Transverse colon (tissue), 4 donors: ENCODE results near the gene TJP3. TPM values are rescaled to one million over a fixed set of nuclear protein-coding genes. Genes with fewer than 3 reads are reported as not detected.
"Not testable (repeated sequence)": the region's sequence is repeated elsewhere in the genome, so short reads cannot be mapped to it uniquely, and the experiment has no call there.

Experiments
- DNase-seq: peaks from one replicate; pipeline ENCODE4 v3.0.0-alpha.2; 2019
- H3K27ac ChIP-seq, 4 donors: fragments of 200-600 bp; sonication (generic); 2 replicates each; pipeline ENCODE4 v1.5.1; 2016 to 2018; ENCODE audit warnings: inconsistent platforms in 4 of 4
- H3K27me3 ChIP-seq: fragments of 200-600 bp; sonication (generic); 2 replicates; pipeline ENCODE4 v1.5.1; 2017; ENCODE audit warnings: inconsistent platforms
- H3K36me3 ChIP-seq, 4 donors: fragments of 200-600 bp; sonication (generic); 2 replicates each; pipeline ENCODE4 v1.5.1; 2017 to 2019; ENCODE audit warnings: inconsistent platforms in 4 of 4
- H3K4me1 ChIP-seq, 4 donors: fragments of 200-600 bp; sonication (generic); 2 replicates each; pipeline ENCODE4 v1.5.1; 2017 to 2020; ENCODE audit warnings: inconsistent platforms in 4 of 4
- H3K4me3 ChIP-seq, 4 donors: fragments of 200-600 bp; sonication (generic); 1 replicate in 1 of 4; 2 replicates in 3 of 4; pipeline versions ENCODE4 v1.5.1 to v1.6.1; 2017 to 2019; ENCODE audit warnings: inconsistent platforms in 4 of 4
- H3K9me3 ChIP-seq, 2 donors: fragments of 200-600 bp; sonication (generic); 2 replicates each; pipeline ENCODE4 v1.5.1; 2017 to 2019; ENCODE audit warnings: inconsistent platforms in 2 of 2
- EP300 ChIP-seq: sonication (generic); formaldehyde crosslinking; IDR thresholded peaks from one replicate; pipeline ENCODE4 v1.6.1; 2017; ENCODE audit warnings: antibody characterized with exemption, low read depth
- POLR2A ChIP-seq: fragments of 450-650 bp; IDR thresholded peaks from one replicate; pipeline ENCODE4 v1.6.1; 2016; ENCODE audit warnings: antibody characterized with exemption, mild to moderate bottlenecking, moderate library complexity
- POLR2AphosphoS5 ChIP-seq, 3 donors: sonication (generic); formaldehyde crosslinking; IDR thresholded peaks; one replicate each; pipeline ENCODE4 v1.6.1; 2016; ENCODE audit warnings: antibody characterized with exemption in 3 of 3
- WGBS, 2 donors: methylation state at CpG; one replicate each; pipeline ENCODE4 v1.1.5; 2018; ENCODE audit warnings: low coverage in 1 of 2; 5-methylcytosine and 5-hydroxymethylcytosine counted together
- in situ Hi-C, 4 donors: fragments of 200-750 bp; cut with MboI; loops; one replicate each; pipeline versions ENCODE4 v1.15.0 to v1.15.1; 2017; ENCODE audit warnings: low sequenced_read_pairs in 3 of 4, low pct_ligation_motif_present in 1 of 4, low pct_unique_long_range_greater_than_20kb in 1 of 4
- intact Hi-C: fragments of 100-400 bp; cut with DNase I; formaldehyde crosslinking; loops from one replicate; pipeline ENCODE4 v1.15.1; 2023; ENCODE audit warnings: low total_unique reads
- total RNA-seq, 4 donors: library from RNA; depleted of rRNA; stranded (reverse); fragments of >200 nt; gene quantifications; one replicate each; pipeline ENCODE4 v1.1.0, GENCODE V29; 2016
- TF ChIP-seq, protein P1 (sequence below), 5 experiments: fragments of 200-600 bp in 3 of 5; fragments of 450-650 bp in 2 of 5; sonication (generic) in 3 of 5; IDR thresholded peaks; 1 replicate in 2 of 5; 2 replicates in 3 of 5; pipeline ENCODE4 v1.5.1; 2016 to 2017; ENCODE audit warnings: antibody characterized with exemption in 5 of 5, inconsistent platforms in 3 of 5, mild to moderate bottlenecking in 2 of 5, moderate library complexity in 1 of 5

The TJP3 gene
- total RNA-seq, 4 donors from 2014 or later = 234 to 894 (median 282) TPM

DNA sequence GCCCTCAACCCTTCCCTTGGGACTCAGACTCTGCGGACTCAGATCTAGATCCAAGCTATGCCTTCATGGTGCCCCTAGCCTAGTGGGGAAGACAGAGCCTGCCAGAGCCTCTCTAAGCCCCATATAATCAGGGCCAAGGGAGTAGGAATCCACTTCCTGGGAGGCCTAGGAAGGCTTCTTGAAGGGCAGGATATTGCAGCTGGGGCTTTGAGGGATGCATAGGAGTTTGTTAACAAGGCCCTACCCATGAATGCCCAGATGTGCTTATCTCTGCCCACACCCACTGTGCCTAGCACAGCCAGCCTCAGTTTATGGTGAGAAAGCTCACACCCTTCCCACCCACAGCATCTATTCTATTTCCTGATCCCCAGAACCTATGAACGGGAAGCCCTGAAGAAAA, 42.0 kb downstream of the TJP3 start:
- Histone ChIP-seq H3K9me3 (no peaks in the 10 kb centered on the region), H3K27me3 (no peaks in the 10 kb centered on the region), H3K4me3 (no peak overlapping the region), H3K4me1 (no peaks in the 10 kb centered on the region), H3K36me3 (peaks cover 0 to 26% (median 10%) of the 10 kb centered on the region in 4 donors), H3K27ac (no peak overlapping the region)
- no peak for DNase-seq
- 100% methylated on average over 2 of the region's 2 CpGs; no CpG with 5 or more reads in 1 of the 2 donors for WGBS, 2 donors
- in situ Hi-C loops = no loop called here
- TF ChIP-seq POLR2A (no peak), EP300 (no peak), POLR2AphosphoS5 (IDR thresholded peaks at IDR 0.05) (no peak)
- TF ChIP-seq, protein P1, sequence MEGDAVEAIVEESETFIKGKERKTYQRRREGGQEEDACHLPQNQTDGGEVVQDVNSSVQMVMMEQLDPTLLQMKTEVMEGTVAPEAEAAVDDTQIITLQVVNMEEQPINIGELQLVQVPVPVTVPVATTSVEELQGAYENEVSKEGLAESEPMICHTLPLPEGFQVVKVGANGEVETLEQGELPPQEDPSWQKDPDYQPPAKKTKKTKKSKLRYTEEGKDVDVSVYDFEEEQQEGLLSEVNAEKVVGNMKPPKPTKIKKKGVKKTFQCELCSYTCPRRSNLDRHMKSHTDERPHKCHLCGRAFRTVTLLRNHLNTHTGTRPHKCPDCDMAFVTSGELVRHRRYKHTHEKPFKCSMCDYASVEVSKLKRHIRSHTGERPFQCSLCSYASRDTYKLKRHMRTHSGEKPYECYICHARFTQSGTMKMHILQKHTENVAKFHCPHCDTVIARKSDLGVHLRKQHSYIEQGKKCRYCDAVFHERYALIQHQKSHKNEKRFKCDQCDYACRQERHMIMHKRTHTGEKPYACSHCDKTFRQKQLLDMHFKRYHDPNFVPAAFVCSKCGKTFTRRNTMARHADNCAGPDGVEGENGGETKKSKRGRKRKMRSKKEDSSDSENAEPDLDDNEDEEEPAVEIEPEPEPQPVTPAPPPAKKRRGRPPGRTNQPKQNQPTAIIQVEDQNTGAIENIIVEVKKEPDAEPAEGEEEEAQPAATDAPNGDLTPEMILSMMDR (IDR thresholded peaks at IDR 0.05) = no peak
- intact Hi-C loops = no loop called here

DNA sequence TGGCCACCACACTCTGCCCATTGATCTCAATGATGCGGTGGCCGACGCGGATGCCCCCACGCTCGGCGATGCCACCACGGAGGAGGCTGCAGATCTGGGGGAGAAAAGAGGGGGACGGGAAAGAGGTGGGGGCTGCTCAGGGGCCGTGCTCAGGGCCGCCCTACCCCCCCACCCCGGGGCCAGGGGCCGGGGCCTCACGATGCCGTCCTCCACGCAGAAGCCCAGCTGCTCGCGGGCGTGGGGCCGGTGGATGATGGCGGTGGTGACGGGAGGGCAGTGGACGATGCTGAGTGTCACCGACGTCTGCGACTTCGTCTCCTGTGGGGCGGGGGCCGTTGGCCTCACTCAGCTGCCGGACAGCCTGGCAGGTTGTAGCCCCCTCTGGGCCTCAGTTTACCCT, 43.1 kb downstream of the TJP3 start:
- intact Hi-C loops (no loop called here), in situ Hi-C loops (no loop called here)
- Histone ChIP-seq H3K27ac (no peak overlapping the region), H3K4me1 (no peaks in the 10 kb centered on the region), H3K9me3 (no peaks in the 10 kb centered on the region), H3K36me3 (peaks cover 0 to 26% (median 10%) of the 10 kb centered on the region in 4 donors), H3K27me3 (no peaks in the 10 kb centered on the region), H3K4me3 (no peak overlapping the region)
- WGBS, 2 donors = 88 to 96% methylated on average over 6 to 30 of the region's 30 CpGs
- no peak for TF ChIP-seq POLR2A
- TF ChIP-seq, protein P1 (IDR thresholded peaks at IDR 0.05) = no peak
- no peak for TF ChIP-seq EP300
- no peak for TF ChIP-seq POLR2AphosphoS5 (IDR thresholded peaks at IDR 0.05)
- DNase-seq = no peak

GRCh38 chr19:3752492-3752891, 44.3 kb downstream of the TJP3 start:
- in situ Hi-C loops (no loop called here), intact Hi-C loops (no loop called here)
- TF ChIP-seq, protein P1 (IDR thresholded peaks at IDR 0.05) = no peak
- no peak for TF ChIP-seq POLR2A
- TF ChIP-seq EP300 = no peak
- no peak for TF ChIP-seq POLR2AphosphoS5 (IDR thresholded peaks at IDR 0.05)
- Histone ChIP-seq H3K27ac (no peak overlapping the region), H3K36me3 (peaks cover 0 to 26% (median 10%) of the 10 kb centered on the region in 4 donors), H3K27me3 (no peaks in the 10 kb centered on the region), H3K9me3 (no peaks in the 10 kb centered on the region), H3K4me3 (no peak overlapping the region), H3K4me1 (no peaks in the 10 kb centered on the region)
- DNase-seq = no peak
- WGBS, 2 donors = 80% methylated on average over 13 of the region's 25 CpGs; no CpG with 5 or more reads in 1 of the 2 donors

- WGBS, 2 donors = 94% methylated on average over 44 of the region's 51 CpGs; no CpG with 5 or more reads in 1 of the 2 donors
- Histone ChIP-seq H3K36me3 (peaks cover 0 to 26% (median 12%) of the 10 kb centered on the region in 4 donors), H3K9me3 (no peaks in the 10 kb centered on the region), H3K27ac (no peak overlapping the region), H3K27me3 (no peaks in the 10 kb centered on the region), H3K4me3 (no peak overlapping the region), H3K4me1 (peaks cover 0 to 4% (median 0%) of the 10 kb centered on the region in 4 donors)
- intact Hi-C loops (no loop called here), in situ Hi-C loops (no loop called here)
- TF ChIP-seq POLR2A (no peak), EP300 (no peak), POLR2AphosphoS5 (IDR thresholded peaks at IDR 0.05) (no peak)
- TF ChIP-seq, protein P1 (IDR thresholded peaks at IDR 0.05) = no peak
- DNase-seq = no peak
Observed at GRCh38 chr19:3753631-3754410, 45.6 kb downstream of the TJP3 start.

DNA sequence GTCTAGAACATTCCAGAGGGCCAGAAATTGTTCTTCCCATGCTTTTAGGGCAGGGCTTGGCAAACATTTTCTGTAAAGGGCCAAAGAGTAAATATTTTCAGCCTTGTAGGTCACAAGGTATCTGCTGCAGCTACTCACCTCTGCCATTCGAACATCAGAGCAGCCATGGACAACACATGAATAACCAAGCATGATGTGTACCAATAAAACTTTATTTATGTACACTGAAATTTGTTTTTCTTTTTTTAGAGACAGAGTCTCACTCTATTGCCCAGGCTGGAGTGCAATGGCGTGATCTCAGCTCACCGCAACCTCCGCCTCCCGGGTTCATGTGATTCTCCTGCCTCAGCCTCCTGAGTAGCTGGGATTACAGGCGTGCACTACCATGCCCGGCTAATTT, 49.5 kb downstream of the TJP3 start:
- H3K9me3 ChIP-seq, in situ Hi-C loops, H3K36me3 ChIP-seq, H3K4me3 ChIP-seq, H3K27me3 ChIP-seq, H3K27ac ChIP-seq, intact Hi-C loops, DNase-seq: not testable (repeated sequence)
- WGBS, 2 donors = 60 to 96% methylated on average over 1 to 7 of the region's 7 CpGs
- H3K4me1 ChIP-seq = peaks cover 7 to 31% (median 25%) of the 10 kb centered on the region in 4 donors

DNA sequence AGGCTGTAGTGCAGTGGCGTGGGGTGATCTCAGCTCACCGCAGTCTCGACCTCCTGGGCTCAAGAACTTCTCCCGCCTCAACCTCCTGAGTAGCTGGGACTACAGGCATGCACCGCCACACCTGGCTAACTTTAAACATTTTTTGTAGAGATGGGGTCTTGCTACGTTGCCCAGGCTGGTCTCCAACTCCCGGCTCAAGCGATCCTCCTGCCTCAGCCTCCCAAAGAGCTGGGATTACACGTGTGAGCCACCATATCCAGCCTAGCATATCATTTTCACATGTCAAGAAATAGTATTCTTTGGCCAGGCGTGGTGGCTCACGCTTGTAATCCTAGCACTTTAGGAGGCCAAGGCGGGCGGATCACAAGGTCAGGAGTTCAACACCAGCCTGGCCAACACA, 50.1 kb downstream of the TJP3 start:
- H3K4me3 ChIP-seq, H3K9me3 ChIP-seq, in situ Hi-C loops, intact Hi-C loops, DNase-seq, H3K36me3 ChIP-seq, H3K27me3 ChIP-seq, H3K27ac ChIP-seq: not testable (repeated sequence)
- 95 to 100% methylated on average over 5 to 13 of the region's 13 CpGs for WGBS, 2 donors
- H3K4me1 ChIP-seq = peaks cover 7 to 34% (median 29%) of the 10 kb centered on the region in 4 donors
